K562 (cell line): ENCODE measurements around the gene CD300A.

Source experiments
- CBFB ChIP-seq: sonication (generic); formaldehyde crosslinking; IDR thresholded peaks from 2 replicates; pipeline ENCODE4 v1.4.0; 2020; ENCODE audit warnings: mild to moderate bottlenecking, missing genetic modification reagents
- JUNB ChIP-seq: fragments of 450-650 bp; formaldehyde crosslinking; conservative IDR thresholded peaks from 2 replicates; pipeline ENCODE4 v1.4.0; 2020; ENCODE audit warnings: mild to moderate bottlenecking
- KAT7 ChIP-seq: sonication (generic); formaldehyde crosslinking; IDR thresholded peaks from 2 replicates; pipeline ENCODE4 v1.8.0; 2022; ENCODE audit warnings: missing genetic modification reagents, mild to moderate bottlenecking, borderline replicate concordance
- SMC3 ChIP-seq: conservative IDR thresholded peaks from 2 replicates; pipeline ENCODE4 v1.6.1; 2011; ENCODE audit warnings: low read depth, low read length, improper control_type of control experiment; ENCODE audit not compliant: insufficient read depth
- TEAD4 ChIP-seq, 2 experiments: sonication (generic) in 1 of 2; formaldehyde crosslinking in 1 of 2; IDR thresholded peaks; 2 replicates each; pipeline versions ENCODE4 v1.6.1 to v1.8.0; 2012 to 2022; ENCODE audit warnings: borderline replicate concordance in 1 of 2, inconsistent platforms in 1 of 2, low read length in 1 of 2, mild to moderate bottlenecking in 1 of 2, missing genetic modification reagents in 1 of 2
- TF ChIP-seq, protein P1 (sequence below): fragments of 450-650 bp; IDR thresholded peaks from one replicate; pipeline ENCODE4 v1.6.1; 2018; ENCODE audit warnings: mild to moderate bottlenecking, moderate library complexity; ENCODE audit not compliant: partially characterized antibody
- TF ChIP-seq, protein P2 (sequence below): fragments of 450-650 bp; IDR thresholded peaks from 2 replicates; pipeline ENCODE4 v1.6.1; 2016; ENCODE audit warnings: borderline replicate concordance
- TF ChIP-seq, protein P3 (sequence below): sonication (generic); formaldehyde crosslinking; IDR thresholded peaks from 2 replicates; pipeline ENCODE4 v1.8.1; 2023; ENCODE audit warnings: mild to moderate bottlenecking, missing genetic modification reagents, moderate library complexity

DNA sequence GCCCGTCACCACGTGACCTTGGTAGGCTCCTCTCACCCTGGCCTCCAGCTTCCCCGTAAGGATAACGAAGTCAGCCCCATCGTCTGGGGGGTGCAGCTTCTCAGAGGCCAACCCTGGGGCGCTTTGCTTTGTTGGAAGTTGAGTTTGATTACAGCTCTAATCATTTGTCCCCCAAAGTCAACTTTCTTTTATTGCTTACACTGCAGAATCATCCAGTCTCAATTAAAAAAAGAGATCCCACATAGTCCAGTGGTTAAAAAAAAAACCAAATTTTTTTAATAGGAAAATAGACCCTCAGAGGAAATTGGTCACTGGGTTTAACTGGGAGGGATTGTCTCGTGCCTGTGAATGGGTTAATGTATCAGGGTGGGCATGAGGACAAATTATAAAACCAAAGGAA lies 42.3 kb upstream of the CD300A start:
- TF ChIP-seq SMC3 (no peak), KAT7 (CRISPR knock-in tag) (no peak), CBFB (CRISPR knock-in tag) (no peak), TEAD4 (IDR thresholded peaks at IDR 0.05; ENCODE audit: low read length) (no peak), TEAD4 (CRISPR knock-in tag; IDR thresholded peaks at IDR 0.05; ENCODE audit: borderline replicate concordance) (no peak), JUNB (CRISPR knock-in tag) (no peak)
- TF ChIP-seq, protein P1, sequence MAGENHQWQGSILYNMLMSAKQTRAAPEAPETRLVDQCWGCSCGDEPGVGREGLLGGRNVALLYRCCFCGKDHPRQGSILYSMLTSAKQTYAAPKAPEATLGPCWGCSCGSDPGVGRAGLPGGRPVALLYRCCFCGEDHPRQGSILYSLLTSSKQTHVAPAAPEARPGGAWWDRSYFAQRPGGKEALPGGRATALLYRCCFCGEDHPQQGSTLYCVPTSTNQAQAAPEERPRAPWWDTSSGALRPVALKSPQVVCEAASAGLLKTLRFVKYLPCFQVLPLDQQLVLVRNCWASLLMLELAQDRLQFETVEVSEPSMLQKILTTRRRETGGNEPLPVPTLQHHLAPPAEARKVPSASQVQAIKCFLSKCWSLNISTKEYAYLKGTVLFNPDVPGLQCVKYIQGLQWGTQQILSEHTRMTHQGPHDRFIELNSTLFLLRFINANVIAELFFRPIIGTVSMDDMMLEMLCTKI: no peak
- TF ChIP-seq, protein P2, sequence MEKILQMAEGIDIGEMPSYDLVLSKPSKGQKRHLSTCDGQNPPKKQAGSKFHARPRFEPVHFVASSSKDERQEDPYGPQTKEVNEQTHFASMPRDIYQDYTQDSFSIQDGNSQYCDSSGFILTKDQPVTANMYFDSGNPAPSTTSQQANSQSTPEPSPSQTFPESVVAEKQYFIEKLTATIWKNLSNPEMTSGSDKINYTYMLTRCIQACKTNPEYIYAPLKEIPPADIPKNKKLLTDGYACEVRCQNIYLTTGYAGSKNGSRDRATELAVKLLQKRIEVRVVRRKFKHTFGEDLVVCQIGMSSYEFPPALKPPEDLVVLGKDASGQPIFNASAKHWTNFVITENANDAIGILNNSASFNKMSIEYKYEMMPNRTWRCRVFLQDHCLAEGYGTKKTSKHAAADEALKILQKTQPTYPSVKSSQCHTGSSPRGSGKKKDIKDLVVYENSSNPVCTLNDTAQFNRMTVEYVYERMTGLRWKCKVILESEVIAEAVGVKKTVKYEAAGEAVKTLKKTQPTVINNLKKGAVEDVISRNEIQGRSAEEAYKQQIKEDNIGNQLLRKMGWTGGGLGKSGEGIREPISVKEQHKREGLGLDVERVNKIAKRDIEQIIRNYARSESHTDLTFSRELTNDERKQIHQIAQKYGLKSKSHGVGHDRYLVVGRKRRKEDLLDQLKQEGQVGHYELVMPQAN: no peak
- TF ChIP-seq, protein P3, sequence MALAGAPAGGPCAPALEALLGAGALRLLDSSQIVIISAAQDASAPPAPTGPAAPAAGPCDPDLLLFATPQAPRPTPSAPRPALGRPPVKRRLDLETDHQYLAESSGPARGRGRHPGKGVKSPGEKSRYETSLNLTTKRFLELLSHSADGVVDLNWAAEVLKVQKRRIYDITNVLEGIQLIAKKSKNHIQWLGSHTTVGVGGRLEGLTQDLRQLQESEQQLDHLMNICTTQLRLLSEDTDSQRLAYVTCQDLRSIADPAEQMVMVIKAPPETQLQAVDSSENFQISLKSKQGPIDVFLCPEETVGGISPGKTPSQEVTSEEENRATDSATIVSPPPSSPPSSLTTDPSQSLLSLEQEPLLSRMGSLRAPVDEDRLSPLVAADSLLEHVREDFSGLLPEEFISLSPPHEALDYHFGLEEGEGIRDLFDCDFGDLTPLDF (CRISPR knock-in tag): no peak
